ENCODE data around the gene HAP1.

- TF ChIP-seq, protein P1, sequence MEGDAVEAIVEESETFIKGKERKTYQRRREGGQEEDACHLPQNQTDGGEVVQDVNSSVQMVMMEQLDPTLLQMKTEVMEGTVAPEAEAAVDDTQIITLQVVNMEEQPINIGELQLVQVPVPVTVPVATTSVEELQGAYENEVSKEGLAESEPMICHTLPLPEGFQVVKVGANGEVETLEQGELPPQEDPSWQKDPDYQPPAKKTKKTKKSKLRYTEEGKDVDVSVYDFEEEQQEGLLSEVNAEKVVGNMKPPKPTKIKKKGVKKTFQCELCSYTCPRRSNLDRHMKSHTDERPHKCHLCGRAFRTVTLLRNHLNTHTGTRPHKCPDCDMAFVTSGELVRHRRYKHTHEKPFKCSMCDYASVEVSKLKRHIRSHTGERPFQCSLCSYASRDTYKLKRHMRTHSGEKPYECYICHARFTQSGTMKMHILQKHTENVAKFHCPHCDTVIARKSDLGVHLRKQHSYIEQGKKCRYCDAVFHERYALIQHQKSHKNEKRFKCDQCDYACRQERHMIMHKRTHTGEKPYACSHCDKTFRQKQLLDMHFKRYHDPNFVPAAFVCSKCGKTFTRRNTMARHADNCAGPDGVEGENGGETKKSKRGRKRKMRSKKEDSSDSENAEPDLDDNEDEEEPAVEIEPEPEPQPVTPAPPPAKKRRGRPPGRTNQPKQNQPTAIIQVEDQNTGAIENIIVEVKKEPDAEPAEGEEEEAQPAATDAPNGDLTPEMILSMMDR (IDR thresholded peaks at IDR 0.05): no peak
- TF ChIP-seq POLR2A (IDR thresholded peaks at IDR 0.05): no peak
These were observed 35.0 kb upstream of the HAP1 start for GRCh38 chr17:41769346-41769862.
